GM10266 (cell line): Measurements from ENCODE around the gene APC.

Experiments
- DNase-seq: peaks from one replicate; pipeline ENCODE4 v3.0.0; 2012; ENCODE audit errors: extremely low spot score
- CTCF ChIP-seq: IDR thresholded peaks from 2 replicates; pipeline ENCODE4 v1.5.1; 2012; ENCODE audit warnings: mild to moderate bottlenecking, low read depth; ENCODE audit not compliant: control insufficient read depth, insufficient read depth; ENCODE audit errors: missing control alignments

APC gene

GRCh38 chr5:112823181-112823580, 85.5 kb downstream of the APC start:
- no peak for DNase-seq
- no peak for TF ChIP-seq CTCF

- no peak for DNase-seq
- TF ChIP-seq CTCF: no peak
These were observed 86.0 kb downstream of the APC start for GRCh38 chr5:112823656-112824055.

- TF ChIP-seq CTCF: no peak
These were observed 86.5 kb downstream of the APC start for GRCh38 chr5:112824197-112824596.

GRCh38 chr5:112830378-112830777, 92.7 kb downstream of the APC start:
- TF ChIP-seq CTCF: no peak
- DNase-seq: no peak

More at GRCh38 chr5:112824197-112824596, 86.5 kb downstream of the APC start:
- DNase-seq: no peak

GRCh38 chr5:112833971-112834370, 96.3 kb downstream of the APC start:
- DNase-seq: no peak
- TF ChIP-seq CTCF: no peak

GRCh38 chr5:112844489-112844888, 106.8 kb downstream of the APC start:
- TF ChIP-seq CTCF: no peak
- DNase-seq: no peak

GRCh38 chr5:112846556-112846955, 108.9 kb downstream of the APC start:
- no peak for DNase-seq
- no peak for TF ChIP-seq CTCF
